GM19023 (cell line): Measurements from ENCODE around the gene PDZD11.
"Not testable (repeated sequence)": the region's sequence is repeated elsewhere in the genome, so short reads cannot be mapped to it uniquely, and the experiment has no call there.

Experiments used
- ATAC-seq: cut with Tn5 transposase; IDR thresholded peaks from one replicate; pipeline ENCODE4 v1.9.1; 2021; ENCODE audit warnings: mild to moderate bottlenecking, moderate library complexity; ENCODE audit not compliant: unreplicated experiment

PDZD11 gene

GRCh38 chrX:70289793-70290770 lies at the start of gene PDZD11, which contains the start of gene KIF4A:
Gene PDZD11 (minus strand): TSS chrX:70289927. CDS start chrX:70289341, 586 bp downstream.
Gene KIF4A (plus strand): TSS chrX:70290104. CDS start chrX:70290459, 355 bp downstream.
- peak; percentile 97 for ATAC-seq

GRCh38 chrX:70338290-70338689 lies 48.6 kb upstream of the PDZD11 start:
- ATAC-seq = no peak

- peak; percentile 97 for ATAC-seq
Measured at GRCh38 chrX:70336767-70337166, 47.0 kb upstream of the PDZD11 start.

GRCh38 chrX:70332600-70332999 lies 42.9 kb upstream of the PDZD11 start:
- ATAC-seq = no peak

- no peak for ATAC-seq
Measured at GRCh38 chrX:70331161-70331560, 41.4 kb upstream of the PDZD11 start.

- no peak for ATAC-seq
Measured at GRCh38 chrX:70324326-70324725, 34.6 kb upstream of the PDZD11 start.

- ATAC-seq = not testable (repeated sequence)
Measured at GRCh38 chrX:70323628-70324027, 33.9 kb upstream of the PDZD11 start.

GRCh38 chrX:70322784-70323183 lies 33.1 kb upstream of the PDZD11 start:
- ATAC-seq = no peak

GRCh38 chrX:70313503-70313902 lies 23.8 kb upstream of the PDZD11 start:
- ATAC-seq = no peak

GRCh38 chrX:70301716-70302115 lies 12.0 kb upstream of the PDZD11 start:
- no peak for ATAC-seq

- ATAC-seq = no peak
Measured at GRCh38 chrX:70293621-70294020, 3.9 kb upstream of the PDZD11 start.

- no peak for ATAC-seq
Measured at GRCh38 chrX:70292788-70293187, 3.1 kb upstream of the PDZD11 start.

- peak; percentile 27 for ATAC-seq
Measured at GRCh38 chrX:70289168-70289792, 447 bp downstream of the PDZD11 start.

GRCh38 chrX:70281951-70282350 lies 7.8 kb downstream of the PDZD11 start, which contains the start of gene RAB41:
Gene RAB41 (plus strand): TSS chrX:70282172. CDS start chrX:70282218, 46 bp downstream.
- ATAC-seq = no peak

- no peak for ATAC-seq
Measured at GRCh38 chrX:70280573-70280972, 9.2 kb downstream of the PDZD11 start.

- ATAC-seq = no peak
Measured at GRCh38 chrX:70279081-70279480, 10.6 kb downstream of the PDZD11 start.

- ATAC-seq = not testable (repeated sequence)
Measured at GRCh38 chrX:70274029-70274428, 15.7 kb downstream of the PDZD11 start.

- no peak for ATAC-seq
Measured at GRCh38 chrX:70268034-70268433, 21.7 kb downstream of the PDZD11 start, which contains the start of gene ARR3. Gene ARR3 (plus strand): TSS chrX:70268334. CDS start chrX:70269386, 1,052 bp downstream.

- no peak for ATAC-seq
Measured at GRCh38 chrX:70264784-70265183, 24.9 kb downstream of the PDZD11 start.

GRCh38 chrX:70262952-70263567 lies 26.7 kb downstream of the PDZD11 start:
- no peak for ATAC-seq

- no peak for ATAC-seq
Measured at GRCh38 chrX:70260104-70260503, 29.6 kb downstream of the PDZD11 start, which contains the start of gene P2RY4. Gene P2RY4 (minus strand): TSS chrX:70260204. CDS start chrX:70259624, 580 bp downstream.
